Activated T-cell treated with anti-CD3 and anti-CD28 coated beads for 24 hours (primary cell): Measurements from ENCODE around the gene FOXP1.

ENCODE experiments used
- DNase-seq: peaks from one replicate; pipeline ENCODE4 v3.0.0-alpha.2; 2020; ENCODE audit warnings: low read depth

Gene FOXP1

GRCh38 chr3:71146673-71147072, 436.9 kb downstream of the FOXP1 start:
- no peak for DNase-seq

- no peak for DNase-seq
These were observed 437.6 kb downstream of the FOXP1 start for GRCh38 chr3:71145954-71146353.

- no peak for DNase-seq
These were observed 438.8 kb downstream of the FOXP1 start for GRCh38 chr3:71144525-71145253.

GRCh38 chr3:71143493-71143892, 440.0 kb downstream of the FOXP1 start:
- no peak for DNase-seq

GRCh38 chr3:71142441-71143161, 440.9 kb downstream of the FOXP1 start:
- DNase-seq: no peak

- DNase-seq: no peak
These were observed 443.1 kb downstream of the FOXP1 start for GRCh38 chr3:71140477-71140876.

- DNase-seq: no peak
These were observed 444.0 kb downstream of the FOXP1 start for GRCh38 chr3:71139496-71139895.

GRCh38 chr3:71138410-71138809, 445.1 kb downstream of the FOXP1 start:
- no peak for DNase-seq

GRCh38 chr3:71136276-71136675, 447.3 kb downstream of the FOXP1 start:
- no peak for DNase-seq

GRCh38 chr3:71135373-71136088, 448.0 kb downstream of the FOXP1 start:
- no peak for DNase-seq

GRCh38 chr3:71134521-71134920, 449.0 kb downstream of the FOXP1 start:
- DNase-seq: no peak

GRCh38 chr3:71133865-71134264, 449.7 kb downstream of the FOXP1 start:
- DNase-seq: no peak

- no peak for DNase-seq
These were observed 450.4 kb downstream of the FOXP1 start for GRCh38 chr3:71132995-71133730.

GRCh38 chr3:71131375-71132314, 451.9 kb downstream of the FOXP1 start:
- DNase-seq: no peak

- DNase-seq: peak; percentile 69
These were observed 452.8 kb downstream of the FOXP1 start for GRCh38 chr3:71130471-71131374.

- DNase-seq: peak; percentile 32
These were observed 453.7 kb downstream of the FOXP1 start for GRCh38 chr3:71129611-71130431.

GRCh38 chr3:71128961-71129360, 454.6 kb downstream of the FOXP1 start:
- DNase-seq: no peak

GRCh38 chr3:71127844-71128243, 455.7 kb downstream of the FOXP1 start:
- DNase-seq: no peak
